K562 (cell line): ENCODE measurements around the gene ARPC1A. TPM values are rescaled to one million over a fixed set of nuclear protein-coding genes. Genes with fewer than 3 reads are reported as not detected.

Source experiments
- AFF1 ChIP-seq, 2 experiments: fragments of 450-650 bp; IDR thresholded peaks; 2 replicates each; pipeline ENCODE4 v1.6.1; 2018; ENCODE audit warnings: mild to moderate bottlenecking in 2 of 2, low read depth in 1 of 2; ENCODE audit not compliant: partially characterized antibody in 2 of 2
- BCL6 ChIP-seq: fragments of 250-450 bp; sonication (Bioruptor Pico); IDR thresholded peaks from 2 replicates; pipeline ENCODE4 v1.4.0; 2020
- CCAR2 ChIP-seq: fragments of 200-400 bp; formaldehyde crosslinking; IDR thresholded peaks from 2 replicates; pipeline ENCODE4 v1.6.1; 2017; ENCODE audit warnings: mild to moderate bottlenecking, low read depth, low read length
- E4F1 ChIP-seq: fragments of 250-450 bp; sonication (Bioruptor Pico); IDR thresholded peaks from 2 replicates; pipeline ENCODE4 v1.5.0; 2021; ENCODE audit warnings: mild to moderate bottlenecking, borderline replicate concordance
- FOXJ3 ChIP-seq: sonication (generic); formaldehyde crosslinking; IDR thresholded peaks from 2 replicates; pipeline ENCODE4 v1.4.0; 2020; ENCODE audit warnings: mild to moderate bottlenecking, missing genetic modification reagents
- HMGXB4 ChIP-seq: sonication (generic); formaldehyde crosslinking; IDR thresholded peaks from 2 replicates; pipeline ENCODE4 v1.8.1; 2023; ENCODE audit warnings: mild to moderate bottlenecking, missing genetic modification reagents
- MEF2D ChIP-seq: conservative IDR thresholded peaks from 2 replicates; pipeline ENCODE4 v1.6.1; 2016; ENCODE audit warnings: low read depth, missing genetic modification characterization, missing compliant biosample characterization
- NCOA1 ChIP-seq: fragments of 450-650 bp; IDR thresholded peaks from 2 replicates; pipeline ENCODE4 v1.6.1; 2016; ENCODE audit warnings: low read depth
- NCOA4 ChIP-seq: fragments of 450-650 bp; IDR thresholded peaks from 2 replicates; pipeline ENCODE4 v1.6.1; 2018; ENCODE audit warnings: mild to moderate bottlenecking; ENCODE audit not compliant: partially characterized antibody
- NR3C1 ChIP-seq: sonication (generic); formaldehyde crosslinking; IDR thresholded peaks from 2 replicates; pipeline ENCODE4 v1.8.1; 2022; ENCODE audit warnings: missing genetic modification reagents
- PHF21A ChIP-seq: fragments of 450-650 bp; IDR thresholded peaks from 2 replicates; pipeline ENCODE4 v1.6.1; 2017; ENCODE audit warnings: low read depth, borderline replicate concordance
- POLR2G ChIP-seq: fragments of 200-400 bp; formaldehyde crosslinking; IDR thresholded peaks from 2 replicates; pipeline ENCODE4 v1.6.1; 2017; ENCODE audit warnings: low read depth, mild to moderate bottlenecking, antibody characterized with exemption, low read length, moderate library complexity
- RBM34 ChIP-seq: fragments of 200-400 bp; formaldehyde crosslinking; IDR thresholded peaks from 2 replicates; pipeline ENCODE4 v1.6.1; 2018; ENCODE audit warnings: low read length, borderline replicate concordance; ENCODE audit not compliant: insufficient read depth
- SMAD2 ChIP-seq: fragments of 150-350 bp; IDR thresholded peaks from 2 replicates; pipeline ENCODE4 v1.6.1; 2014; ENCODE audit warnings: low read depth, mild to moderate bottlenecking, low read length
- SMARCE1 ChIP-seq: fragments of 450-650 bp; IDR thresholded peaks from 2 replicates; pipeline ENCODE4 v1.7.1; 2016; ENCODE audit warnings: mild to moderate bottlenecking
- TAL1 ChIP-seq: fragments of 450-650 bp; IDR thresholded peaks from 2 replicates; pipeline ENCODE4 v1.6.1; 2016; ENCODE audit warnings: mild to moderate bottlenecking
- TARDBP ChIP-seq: fragments of 450-650 bp; IDR thresholded peaks from 2 replicates; pipeline ENCODE4 v1.6.1; 2016
- TCF7L2 ChIP-seq: fragments of 150-350 bp; IDR thresholded peaks from 2 replicates; pipeline ENCODE4 v1.6.1; 2016; ENCODE audit warnings: low read depth, mild to moderate bottlenecking, low read length, moderate library complexity
- ZC3H4 ChIP-seq: sonication (generic); formaldehyde crosslinking; IDR thresholded peaks from 2 replicates; pipeline ENCODE4 v1.9.0; 2021; ENCODE audit warnings: missing genetic modification reagents, borderline replicate concordance
- ZFP36 ChIP-seq: fragments of 150-350 bp; IDR thresholded peaks from 2 replicates; pipeline ENCODE4 v1.6.1; 2018; ENCODE audit warnings: low read length, low read depth; ENCODE audit not compliant: partially characterized antibody
- ZNF134 ChIP-seq: fragments of 250-450 bp; sonication (Bioruptor Pico); conservative IDR thresholded peaks from 2 replicates; pipeline ENCODE4 v1.4.0; 2020
- ZNF408 ChIP-seq: fragments of 250-450 bp; sonication (Bioruptor Pico); IDR thresholded peaks from 2 replicates; pipeline ENCODE4 v1.4.0; 2020; ENCODE audit warnings: low read depth, mild to moderate bottlenecking, moderate library complexity
- ZNF584 ChIP-seq: fragments of 200-800 bp; sonication (Bioruptor generic); IDR thresholded peaks from 2 replicates; pipeline ENCODE4 v1.6.1; 2016; ENCODE audit warnings: low read depth, mild to moderate bottlenecking, missing genetic modification characterization, missing compliant biosample characterization
- ZNF780A ChIP-seq: fragments of 250-450 bp; sonication (Bioruptor Pico); IDR thresholded peaks from 2 replicates; pipeline ENCODE4 v1.5.0; 2021; ENCODE audit warnings: mild to moderate bottlenecking
- polyA plus RNA-seq, 8 experiments: library from polyadenylated mRNA; depleted of rRNA in 4 of 8; stranded (reverse) in 5 of 8; unstranded in 3 of 8; fragments of >200 nt; fragmentation: Nextera tagmentation in 2 of 8; fragmentation: Illumina TruSeq in 1 of 8; extraction: Ambion mirVana in 2 of 8; extraction: Trizol in 1 of 8; gene quantifications; 2 replicates each; pipeline versions ENCODE4 v1.2.1 to v1.2.3, GENCODE V29; 2011 to 2014; ENCODE audit warnings: inconsistent platforms in 1 of 8, missing spikeins in 1 of 8
- total RNA-seq, 7 experiments: library from RNA; depleted of rRNA in 6 of 7; stranded (reverse); fragments of >200 nt in 6 of 7; fragmentation: Illumina TruSeq in 2 of 7; extraction: Trizol in 2 of 7; gene quantifications; 2 replicates each; pipeline versions ENCODE4 v1.2.1 to v1.2.3, GENCODE V29; 2011 to 2021; ENCODE audit warnings: low replicate concordance in 1 of 7

The ARPC1A gene
- total and polyA plus RNA-seq, 9 of the 15 experiments (the other 6 are each of a cell fraction or from before 2014, with no cell fraction given), result 39.5 to 151 (median 86.1) TPM

GRCh38 chr7:99409192-99409572 lies 83.5 kb downstream of the ARPC1A start (continued):
- TF ChIP-seq ZNF134 (CRISPR knock-in tag), result no peak
- TF ChIP-seq POLR2G, result no peak
- TF ChIP-seq MEF2D (tag), result 0 out of 2 replicates have a peak, but pooled peaks have one; percentile 30
- no peak for TF ChIP-seq HMGXB4
- TF ChIP-seq FOXJ3 (CRISPR knock-in tag), result no peak
- TF ChIP-seq SMARCE1, result peak; percentile 65
- no peak for TF ChIP-seq CCAR2
- no peak for TF ChIP-seq PHF21A
- TF ChIP-seq E4F1, result no peak
- TF ChIP-seq NCOA1, result peak; percentile 28; the same call in 1 of the 2 replicates
- TF ChIP-seq NR3C1 (CRISPR knock-in tag), result no peak
- TF ChIP-seq TARDBP, result no peak
- no peak for TF ChIP-seq RBM34
- no peak for TF ChIP-seq ZNF780A (CRISPR knock-in tag)
- no peak for TF ChIP-seq ZNF408
- no peak for TF ChIP-seq TAL1
- no peak for TF ChIP-seq NCOA4
- TF ChIP-seq AFF1 (IDR thresholded peaks at IDR 0.05; ENCODE audit: low read depth in 1 of 2, partially characterized antibody in 2 of 2), result peak in 1 of 2 experiments; percentile 59
- TF ChIP-seq ZC3H4 (CRISPR knock-in tag), result no peak
- TF ChIP-seq BCL6 (CRISPR knock-in tag), result no peak
- TF ChIP-seq SMAD2, result no peak
- TF ChIP-seq ZFP36, result no peak
- TF ChIP-seq TCF7L2, result no peak
- no peak; the same call in 1 of the 2 replicates for TF ChIP-seq ZNF584 (CRISPR knock-in tag)
